Activated gamma-delta T cell treated with anti-CD3 and anti-CD28 coated beads, Interleukin-2, amount 50 U/mL, for 16 hours (primary cell): ENCODE measurements around the gene AFF3.

ENCODE experiments used
- DNase-seq: peaks from one replicate; pipeline ENCODE4 v3.0.0-alpha.2; 2020; ENCODE audit warnings: low read depth

The AFF3 gene

DNA sequence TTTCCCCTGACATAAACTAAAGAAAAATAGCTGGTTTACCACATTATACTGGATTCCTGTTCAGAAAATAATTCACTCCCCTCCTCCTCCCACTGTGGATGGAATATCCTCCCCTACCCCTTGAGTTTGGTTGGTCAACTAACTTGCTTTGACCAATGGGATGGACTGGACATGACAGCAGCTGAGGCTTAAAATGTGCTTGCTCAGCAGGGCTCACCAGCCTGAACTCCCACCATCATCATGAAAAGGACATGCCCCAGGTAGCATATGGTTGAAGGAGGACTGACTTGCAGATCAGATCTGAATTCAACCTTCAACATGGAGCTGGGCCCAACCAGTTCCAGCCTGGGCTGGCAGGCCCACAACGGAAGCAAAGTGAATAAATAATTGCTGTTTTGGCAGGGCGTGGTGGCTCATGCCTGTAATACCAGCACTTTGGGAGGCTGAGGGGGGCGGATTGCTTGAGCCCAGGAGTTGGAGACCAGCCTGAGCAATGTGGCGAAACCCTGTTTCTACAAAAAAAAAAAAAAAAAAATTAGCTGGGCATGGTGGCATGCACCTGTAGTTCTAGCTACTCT is 284.4 kb downstream of the AFF3 start:
- DNase-seq, result no peak

- DNase-seq, result no peak
Measured at GRCh38 chr2:99857372-99857771, 285.0 kb downstream of the AFF3 start.

DNA sequence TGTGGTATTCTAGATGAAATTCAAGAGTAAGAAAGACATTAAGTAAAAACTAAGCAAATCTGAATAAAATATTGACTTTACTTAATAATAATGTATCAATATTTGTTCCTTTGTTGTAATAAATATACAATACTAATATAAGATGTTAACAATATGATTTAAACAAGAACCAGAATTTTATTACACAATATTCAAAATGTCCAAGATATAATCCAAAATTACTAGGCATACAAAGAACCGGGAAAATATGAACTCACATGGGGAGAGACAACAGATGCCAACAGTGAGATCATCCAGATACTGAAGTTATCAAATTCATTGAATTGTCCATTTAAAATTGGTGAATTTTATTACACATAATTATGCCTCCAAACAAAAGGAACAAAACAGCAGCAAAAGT is 286.3 kb downstream of the AFF3 start:
- no peak for DNase-seq

- DNase-seq, result no peak
Measured at GRCh38 chr2:99854236-99854852, 288.0 kb downstream of the AFF3 start.

GRCh38 chr2:99852956-99853355 is 289.4 kb downstream of the AFF3 start:
- DNase-seq, result no peak

- DNase-seq, result no peak
Measured at GRCh38 chr2:99852376-99852934, 289.9 kb downstream of the AFF3 start.

DNA sequence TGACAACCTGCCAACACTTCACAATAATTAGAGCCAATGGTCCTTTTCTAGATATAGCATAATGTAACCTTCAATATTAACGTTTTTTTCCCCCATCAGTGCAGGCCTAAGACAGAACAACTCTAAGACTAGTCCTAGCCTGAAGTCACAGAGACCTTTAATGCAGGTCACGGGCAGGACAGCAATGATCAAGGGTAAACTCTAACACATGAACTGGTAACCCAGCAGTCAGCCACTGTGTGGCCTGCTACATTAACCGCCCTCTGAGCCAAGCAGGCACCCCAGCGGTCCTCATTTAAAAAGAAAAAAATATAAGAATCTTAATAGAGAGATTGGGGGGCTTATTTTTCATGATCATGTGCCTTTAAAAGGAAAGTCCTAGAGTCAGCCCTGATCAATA is 290.6 kb downstream of the AFF3 start:
- DNase-seq, result no peak

DNA sequence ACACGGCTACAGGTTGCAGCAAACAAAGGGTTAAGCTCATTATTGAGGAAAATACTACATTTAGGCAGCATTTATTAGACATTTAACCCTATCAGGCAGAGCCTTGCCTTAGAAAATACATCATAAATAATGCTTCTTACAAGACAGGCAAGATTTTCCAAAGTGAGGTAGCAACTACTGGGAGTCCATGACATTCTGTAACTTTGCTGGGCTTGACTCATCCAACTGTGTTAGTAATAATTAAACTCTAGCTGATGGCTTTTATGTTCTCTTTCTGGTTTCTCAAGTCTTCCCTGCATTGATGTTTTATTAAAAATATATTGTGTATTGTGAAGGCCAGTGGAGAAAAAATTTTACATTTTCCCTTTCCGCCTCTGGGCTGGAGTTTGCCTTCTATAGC is 291.3 kb downstream of the AFF3 start:
- no peak for DNase-seq

DNA sequence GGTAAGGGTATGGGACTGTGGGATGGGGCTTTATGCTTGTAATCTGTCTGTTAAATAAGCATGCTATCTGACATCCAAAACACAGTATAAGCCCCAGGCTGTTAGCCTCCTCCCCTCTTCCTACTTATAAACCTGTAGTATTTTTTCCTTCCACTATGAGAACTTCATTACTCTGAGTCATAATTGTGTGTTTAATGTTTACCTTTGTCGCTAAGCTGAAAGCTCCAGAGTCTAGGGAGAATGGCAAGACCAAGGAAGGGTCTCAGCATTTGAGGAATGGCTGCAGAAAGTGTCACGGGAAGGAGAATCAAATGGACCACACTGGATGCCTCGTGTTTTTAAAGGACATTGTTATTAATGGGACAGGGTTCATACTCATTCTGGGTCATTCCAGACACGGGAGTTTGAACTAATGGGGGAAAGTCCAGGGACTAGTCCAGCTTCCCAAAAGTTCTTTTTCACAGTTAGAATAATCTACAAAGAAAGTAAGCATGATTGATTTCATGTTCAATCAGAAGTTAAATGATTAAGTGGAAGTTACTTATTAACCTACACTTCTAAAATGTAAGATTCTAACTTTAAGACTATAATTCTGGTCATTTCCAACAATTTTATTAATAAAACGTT is 292.2 kb downstream of the AFF3 start:
- DNase-seq, result no peak

GRCh38 chr2:99846462-99847107 is 295.8 kb downstream of the AFF3 start:
- no peak for DNase-seq

DNA sequence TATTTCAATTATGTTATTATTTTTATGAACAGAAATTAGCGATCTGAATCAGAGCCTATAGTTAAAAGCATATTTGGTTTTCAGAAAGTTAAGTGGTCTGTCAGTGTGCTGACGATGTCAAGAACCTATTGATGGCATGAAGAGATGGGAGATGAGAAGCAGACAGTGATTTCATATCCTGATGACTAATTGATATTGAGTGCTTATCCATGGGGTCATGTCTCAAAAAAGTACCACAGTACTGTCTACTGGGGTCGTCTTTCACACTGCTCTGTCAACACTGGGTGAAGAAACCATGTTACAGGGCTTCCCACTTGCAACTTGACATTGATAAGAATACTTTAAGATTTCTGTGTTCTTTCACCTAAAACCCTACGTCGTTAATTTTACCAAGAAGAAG is 297.1 kb downstream of the AFF3 start:
- DNase-seq, result no peak

GRCh38 chr2:99842451-99842850 is 299.9 kb downstream of the AFF3 start:
- DNase-seq, result no peak

GRCh38 chr2:99841749-99842148 is 300.6 kb downstream of the AFF3 start:
- no peak for DNase-seq

- no peak for DNase-seq
Measured at GRCh38 chr2:99840831-99841230, 301.6 kb downstream of the AFF3 start.

GRCh38 chr2:99836690-99837605 is 305.4 kb downstream of the AFF3 start:
- DNase-seq, result no peak

- DNase-seq, result no peak
Measured at GRCh38 chr2:99834426-99834825, 308.0 kb downstream of the AFF3 start.

DNA sequence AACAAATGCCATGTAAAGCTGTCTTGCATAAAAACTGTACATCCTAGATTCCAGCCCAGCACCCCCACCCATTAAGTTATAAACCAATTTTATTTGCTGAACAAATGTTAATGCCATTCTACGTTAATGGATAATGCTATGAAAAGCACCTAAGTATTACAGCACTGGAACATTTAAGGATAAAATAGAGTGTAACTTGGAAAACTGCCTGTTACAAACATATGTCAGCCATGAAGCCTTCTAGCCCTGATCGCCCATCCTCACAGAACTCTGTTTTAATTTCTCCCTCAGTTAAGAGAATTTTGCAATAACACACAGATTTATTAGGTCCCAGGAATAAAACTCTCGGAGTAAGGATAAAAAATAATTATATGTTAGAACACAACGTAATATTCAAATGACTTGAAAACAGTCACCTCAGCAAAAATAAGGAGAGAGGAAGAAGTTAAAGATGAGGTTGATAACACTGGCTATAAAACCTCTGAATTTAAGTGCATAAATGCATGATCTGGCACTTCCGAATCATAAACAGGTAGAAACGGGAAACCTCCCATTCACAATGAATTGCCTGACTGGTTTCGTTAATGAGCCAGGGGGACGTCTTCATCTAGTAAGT is 308.7 kb downstream of the AFF3 start:
- no peak for DNase-seq

DNA sequence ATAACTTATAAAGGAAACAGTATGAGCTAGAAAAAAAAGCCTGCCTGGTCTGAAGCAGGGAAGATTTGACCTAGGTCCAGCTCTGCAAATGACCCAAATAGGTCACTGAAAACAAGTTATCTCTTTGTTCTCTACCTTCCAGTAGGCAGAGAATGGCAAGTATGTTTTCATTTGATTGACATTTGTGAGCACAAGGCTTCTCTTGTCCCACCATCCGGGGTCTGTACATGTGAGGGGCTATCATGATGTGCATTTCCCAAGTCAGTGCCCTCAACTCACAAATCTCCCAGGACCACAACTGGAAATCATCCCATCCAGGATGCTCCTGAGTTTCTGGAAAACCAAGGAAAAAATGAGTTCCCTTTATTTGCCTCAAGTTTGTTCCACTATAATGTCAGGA is 309.5 kb downstream of the AFF3 start:
- DNase-seq, result no peak

DNA sequence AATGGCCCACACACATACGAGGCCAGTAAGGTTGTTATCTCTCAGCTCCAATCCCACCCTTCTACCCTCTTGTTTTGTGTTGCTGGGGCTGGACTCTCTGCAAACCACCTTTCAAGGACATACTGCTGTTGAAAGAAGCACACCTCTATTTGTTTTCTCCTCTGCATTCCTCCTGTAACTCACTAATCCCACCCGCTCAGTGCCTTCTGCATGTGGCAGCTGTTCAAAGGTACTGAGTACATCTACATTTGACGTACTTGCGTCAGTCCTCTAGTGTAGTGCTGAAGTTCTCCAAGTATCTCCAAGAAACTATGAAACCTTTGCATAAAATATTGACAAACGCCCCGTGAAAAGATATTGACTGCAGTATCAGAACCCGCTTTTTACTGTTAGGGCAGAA is 310.6 kb downstream of the AFF3 start:
- DNase-seq, result no peak

DNA sequence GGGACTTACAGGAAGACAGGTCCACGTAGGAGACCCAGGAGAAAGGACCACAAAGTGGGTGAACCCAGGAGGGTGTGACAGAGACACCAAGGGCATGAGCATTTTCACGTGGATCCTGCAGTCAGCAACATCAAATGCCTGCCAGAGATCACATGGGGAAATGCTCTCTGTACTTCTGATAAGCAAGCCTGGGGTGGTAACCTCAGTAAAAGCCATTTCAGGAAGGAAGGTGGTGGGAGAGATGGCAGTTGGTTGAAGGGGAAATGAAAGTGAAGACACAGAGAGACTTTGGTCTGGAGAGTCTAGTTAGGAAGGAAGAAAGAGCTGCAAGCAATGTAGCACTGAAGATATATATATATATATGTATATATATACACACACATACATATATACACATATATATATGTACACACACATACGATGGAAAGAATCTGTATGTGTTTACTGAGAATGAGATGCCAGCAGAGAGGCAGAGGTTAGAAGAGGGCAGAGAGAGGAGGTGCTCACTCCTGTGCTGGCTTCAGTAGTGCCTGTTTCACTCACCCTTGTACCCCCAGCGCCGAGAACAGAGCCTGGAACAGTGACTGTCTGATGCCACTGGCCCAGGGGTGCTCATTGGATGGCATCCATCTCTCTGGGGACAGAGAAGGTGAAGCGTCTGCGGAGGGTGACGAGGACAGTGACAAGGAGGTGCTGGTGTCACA is 314.9 kb downstream of the AFF3 start:
- no peak for DNase-seq

- DNase-seq, result no peak
Measured at GRCh38 chr2:99825630-99826029, 316.8 kb downstream of the AFF3 start.
